Panc1 (cell line): ENCODE data around the gene ALK.

ENCODE experiments used
- CTCF ChIP-seq: fragments of 450-650 bp; IDR thresholded peaks from 2 replicates; pipeline ENCODE4 v1.5.1; 2017; ENCODE audit warnings: mild to moderate bottlenecking
- POLR2AphosphoS5 ChIP-seq: IDR thresholded peaks from 2 replicates; pipeline ENCODE4 v1.6.1; 2012; ENCODE audit warnings: mild to moderate bottlenecking, low read depth, low read length, moderate library complexity
- REST ChIP-seq, 2 experiments: IDR thresholded peaks; 2 replicates each; pipeline ENCODE4 v1.6.1; 2011 to 2012; ENCODE audit warnings: low read depth in 2 of 2, control low read depth in 1 of 2, low read length in 1 of 2, mild to moderate bottlenecking in 1 of 2, moderate library complexity in 1 of 2; ENCODE audit not compliant: insufficient read depth in 1 of 2
- SIN3A ChIP-seq: IDR thresholded peaks from 2 replicates; pipeline ENCODE4 v1.6.1; 2012; ENCODE audit warnings: low read depth, mild to moderate bottlenecking, low read length, moderate library complexity, borderline replicate concordance; ENCODE audit not compliant: insufficient read depth
- TCF7L2 ChIP-seq: IDR thresholded peaks from 2 replicates; pipeline ENCODE4 v1.6.1; 2011; ENCODE audit warnings: mild to moderate bottlenecking, low read depth, low read length, inconsistent platforms

- TF ChIP-seq CTCF (no peak), TCF7L2 (no peak), POLR2AphosphoS5 (no peak), SIN3A (no peak), REST (IDR thresholded peaks at IDR 0.05; ENCODE audit: insufficient read depth in 1 of 2, low read depth in 2 of 2, low read length in 1 of 2) (no peak)
These were observed 707.5 kb downstream of the ALK start for GRCh38 chr2:29213888-29214291.
